HUES6 (cell line): ENCODE measurements around the gene SRRM2.

Source experiments
- H3K27ac ChIP-seq: 2 replicates; pipeline ENCODE4 v1.7.0; 2013; ENCODE audit warnings: low read depth, mild to moderate bottlenecking, low read length, inconsistent platforms
- H3K27me3 ChIP-seq: 2 replicates; pipeline ENCODE4 v1.6.1; 2013; ENCODE audit warnings: low read length; ENCODE audit not compliant: control insufficient read depth, insufficient read depth
- H3K36me3 ChIP-seq: 2 replicates; pipeline ENCODE4 v1.6.1; 2013; ENCODE audit warnings: low read length; ENCODE audit not compliant: control insufficient read depth, insufficient read depth
- H3K4me1 ChIP-seq: 2 replicates; pipeline ENCODE4 v1.6.1; 2013; ENCODE audit warnings: low read length; ENCODE audit not compliant: control insufficient read depth, insufficient read depth
- H3K4me3 ChIP-seq: 2 replicates; pipeline ENCODE4 v1.5.1; 2013; ENCODE audit warnings: low read depth, low read length
- H3K9ac ChIP-seq: one replicate; pipeline ENCODE4 v1.6.1; 2013; ENCODE audit warnings: mild to moderate bottlenecking, low read length
- H3K9me3 ChIP-seq: 2 replicates; pipeline ENCODE4 v1.6.1; 2013; ENCODE audit warnings: low read depth, low read length; ENCODE audit not compliant: control insufficient read depth, insufficient read depth

Gene SRRM2

DNA sequence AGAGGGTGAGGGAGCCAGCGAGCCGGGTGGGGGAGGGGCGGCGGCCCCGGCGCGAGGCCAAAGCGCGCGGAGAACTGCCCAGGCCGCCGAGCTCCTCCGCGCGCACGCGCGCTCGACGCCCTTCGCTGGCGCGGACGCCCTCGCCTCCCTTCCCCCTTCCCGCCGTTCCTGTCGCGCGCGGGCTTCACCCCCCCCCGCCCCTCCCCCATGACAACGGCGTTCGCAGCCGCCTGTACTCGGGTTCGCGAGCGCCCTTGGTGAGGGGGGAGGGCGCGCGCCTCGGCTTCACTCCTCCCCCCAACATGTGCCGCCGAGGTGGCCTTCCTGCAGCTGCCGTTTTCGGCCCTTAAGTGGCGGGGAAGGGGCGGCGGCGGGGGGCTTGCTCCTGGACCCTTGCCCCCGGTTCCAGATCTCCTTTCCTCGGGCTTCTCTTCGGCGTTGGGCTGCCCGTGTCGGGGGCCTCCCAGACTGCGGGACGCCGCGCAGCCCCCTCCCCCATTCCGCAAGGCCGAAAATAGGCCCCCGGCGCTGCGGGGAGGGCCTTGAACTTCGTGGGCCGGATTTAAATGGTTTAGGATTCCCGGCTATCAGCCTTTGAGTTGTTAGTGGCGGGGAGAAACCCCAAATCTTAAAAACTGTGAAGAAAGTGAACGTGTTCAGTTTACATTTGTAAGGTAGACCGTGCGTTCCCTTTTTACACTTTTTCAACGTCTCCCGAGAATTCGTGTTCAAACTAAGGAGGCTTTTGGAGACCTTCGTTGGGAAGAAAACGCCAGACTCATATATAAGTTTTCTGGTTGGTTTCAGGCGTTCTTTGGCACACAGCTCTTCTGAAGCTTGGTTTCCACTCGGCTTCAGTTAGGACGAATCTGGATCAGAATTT, 653 bp downstream of the SRRM2 start:
- H3K4me1 ChIP-seq, result peaks cover 17% of the 10 kb centered on the region

GRCh38 chr16:2753733-2754020, 1.2 kb downstream of the SRRM2 start:
- H3K36me3 ChIP-seq, result peaks cover 42% of the 10 kb centered on the region
- H3K9me3 ChIP-seq, result no peaks in the 10 kb centered on the region
- peak overlapping the region; percentile 99 for H3K9ac ChIP-seq
- peak overlapping the region; percentile 85 for H3K4me3 ChIP-seq
- peak overlapping the region; percentile 99 for H3K27ac ChIP-seq
- H3K27me3 ChIP-seq, result no peaks in the 10 kb centered on the region
- H3K4me1 ChIP-seq, result peaks cover 17% of the 10 kb centered on the region

More for the DNA sequence above, 653 bp downstream of the SRRM2 start:
- peak overlapping the region; percentile 99 for H3K27ac ChIP-seq
- H3K36me3 ChIP-seq, result peaks cover 36% of the 10 kb centered on the region
- peak overlapping the region; percentile 85 for H3K4me3 ChIP-seq
- no peaks in the 10 kb centered on the region for H3K27me3 ChIP-seq
- peak overlapping the region; percentile 99 for H3K9ac ChIP-seq
- H3K9me3 ChIP-seq, result no peaks in the 10 kb centered on the region

DNA sequence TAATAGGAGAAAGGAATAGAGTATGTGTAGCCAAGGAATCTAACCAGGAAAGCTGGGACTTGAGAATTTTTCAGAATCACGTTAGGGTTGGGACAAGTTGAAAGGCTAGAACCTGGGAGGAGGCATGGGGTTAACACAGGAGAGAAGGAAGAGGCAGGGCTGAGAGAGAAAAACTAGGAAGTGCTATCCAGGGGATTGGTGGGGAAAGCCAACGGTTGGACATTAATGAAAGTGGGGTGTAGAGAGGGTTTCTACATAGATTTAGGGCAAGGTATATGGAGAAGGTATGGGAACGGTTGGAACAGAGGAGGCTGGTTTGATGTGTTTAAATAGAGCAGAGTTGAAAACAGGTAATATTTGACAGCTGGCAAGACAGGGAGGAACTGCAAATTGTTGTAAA, 2.7 kb downstream of the SRRM2 start:
- Histone ChIP-seq H3K36me3 (peaks cover 51% of the 10 kb centered on the region), H3K4me3 (peak overlapping the region; percentile 85), H3K9ac (no peak overlapping the region)

GRCh38 chr16:2756288-2757015, 4.0 kb downstream of the SRRM2 start:
- Histone ChIP-seq H3K27ac (no peak overlapping the region), H3K4me3 (no peak overlapping the region), H3K9ac (no peak overlapping the region), H3K4me1 (peaks cover 10% of the 10 kb centered on the region; the same call in 1 of the 2 replicates), H3K27me3 (no peaks in the 10 kb centered on the region), H3K36me3 (peaks cover 64% of the 10 kb centered on the region), H3K9me3 (no peaks in the 10 kb centered on the region)

More for the DNA sequence above, 2.7 kb downstream of the SRRM2 start:
- Histone ChIP-seq H3K4me1 (peaks cover 17% of the 10 kb centered on the region), H3K27me3 (no peaks in the 10 kb centered on the region), H3K27ac (no peak overlapping the region), H3K9me3 (no peaks in the 10 kb centered on the region)

DNA sequence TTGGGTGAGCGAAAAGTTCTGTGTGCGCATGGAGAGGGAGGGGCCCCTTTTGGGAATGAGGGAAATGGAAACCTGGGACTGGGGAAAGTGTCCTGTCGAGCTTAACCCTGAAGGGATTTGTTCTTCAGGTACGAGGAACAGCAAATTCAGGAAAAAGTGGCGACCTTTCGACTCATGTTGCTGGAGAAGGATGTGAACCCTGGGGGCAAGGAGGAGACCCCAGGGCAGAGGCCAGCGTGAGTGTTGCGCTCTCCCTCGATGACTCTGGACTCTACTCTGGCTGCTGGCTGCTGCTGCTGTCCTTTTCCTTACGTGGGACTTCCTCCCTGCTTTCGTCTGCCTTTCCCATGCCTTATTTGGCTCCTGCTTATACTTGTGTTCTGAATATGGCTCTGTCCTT, 4.9 kb downstream of the SRRM2 start:
- Histone ChIP-seq H3K9me3 (no peaks in the 10 kb centered on the region), H3K4me1 (peaks cover 10% of the 10 kb centered on the region; the same call in 1 of the 2 replicates), H3K4me3 (no peak overlapping the region), H3K36me3 (peaks cover 73% of the 10 kb centered on the region), H3K27me3 (no peaks in the 10 kb centered on the region), H3K9ac (no peak overlapping the region), H3K27ac (no peak overlapping the region)

DNA sequence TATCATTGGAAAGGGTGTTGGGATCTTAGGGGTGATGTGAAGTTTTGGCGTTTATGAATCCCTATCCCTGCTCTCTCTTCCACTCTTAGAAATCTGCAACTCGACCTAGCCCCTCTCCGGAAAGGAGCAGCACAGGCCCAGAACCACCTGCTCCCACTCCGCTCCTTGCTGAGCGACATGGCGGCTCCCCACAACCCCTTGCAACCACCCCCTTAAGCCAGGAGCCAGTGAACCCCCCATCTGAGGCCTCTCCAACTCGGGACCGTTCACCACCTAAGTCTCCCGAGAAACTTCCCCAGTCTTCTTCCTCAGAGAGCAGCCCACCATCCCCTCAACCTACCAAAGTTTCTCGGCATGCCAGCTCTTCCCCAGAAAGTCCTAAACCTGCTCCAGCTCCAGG, 9.0 kb downstream of the SRRM2 start:
- Histone ChIP-seq H3K27ac (no peak overlapping the region), H3K9me3 (no peaks in the 10 kb centered on the region), H3K27me3 (no peaks in the 10 kb centered on the region), H3K4me1 (no peaks in the 10 kb centered on the region), H3K4me3 (no peak overlapping the region), H3K36me3 (peaks cover 100% of the 10 kb centered on the region), H3K9ac (no peak overlapping the region)

- no peaks in the 10 kb centered on the region for H3K9me3 ChIP-seq
- H3K27me3 ChIP-seq, result no peaks in the 10 kb centered on the region
- no peak overlapping the region for H3K4me3 ChIP-seq
- no peak overlapping the region for H3K27ac ChIP-seq
- H3K36me3 ChIP-seq, result peaks cover 100% of the 10 kb centered on the region
- no peaks in the 10 kb centered on the region for H3K4me1 ChIP-seq
- H3K9ac ChIP-seq, result no peak overlapping the region
These were observed 9.6 kb downstream of the SRRM2 start for GRCh38 chr16:2761886-2762583.

GRCh38 chr16:2762711-2763110, 10.3 kb downstream of the SRRM2 start:
- Histone ChIP-seq H3K27ac (no peak overlapping the region), H3K27me3 (no peaks in the 10 kb centered on the region), H3K9ac (no peak overlapping the region)

GRCh38 chr16:2763173-2763572, 10.7 kb downstream of the SRRM2 start:
- no peaks in the 10 kb centered on the region for H3K9me3 ChIP-seq
- H3K4me3 ChIP-seq, result no peak overlapping the region
- no peaks in the 10 kb centered on the region for H3K4me1 ChIP-seq
- no peaks in the 10 kb centered on the region for H3K27me3 ChIP-seq
- no peak overlapping the region for H3K27ac ChIP-seq
- H3K9ac ChIP-seq, result no peak overlapping the region
- peaks cover 100% of the 10 kb centered on the region for H3K36me3 ChIP-seq

More at GRCh38 chr16:2762711-2763110, 10.3 kb downstream of the SRRM2 start:
- H3K36me3 ChIP-seq, result peaks cover 100% of the 10 kb centered on the region
- no peak overlapping the region for H3K4me3 ChIP-seq
- no peaks in the 10 kb centered on the region for H3K9me3 ChIP-seq
- no peaks in the 10 kb centered on the region for H3K4me1 ChIP-seq

- Histone ChIP-seq H3K27me3 (no peaks in the 10 kb centered on the region), H3K27ac (no peak overlapping the region), H3K9ac (no peak overlapping the region), H3K4me3 (no peak overlapping the region), H3K9me3 (no peaks in the 10 kb centered on the region), H3K36me3 (peaks cover 100% of the 10 kb centered on the region), H3K4me1 (no peaks in the 10 kb centered on the region)
These were observed 12.3 kb downstream of the SRRM2 start for GRCh38 chr16:2764718-2765117.
